ENCODE results near the gene PDIK1L. TPM values are rescaled to one million over a fixed set of nuclear protein-coding genes. Genes with fewer than 3 reads are reported as not detected.

Gene PDIK1L
- total RNA-seq, 1 donor from 2014 or later, result 11.4 TPM

DNA sequence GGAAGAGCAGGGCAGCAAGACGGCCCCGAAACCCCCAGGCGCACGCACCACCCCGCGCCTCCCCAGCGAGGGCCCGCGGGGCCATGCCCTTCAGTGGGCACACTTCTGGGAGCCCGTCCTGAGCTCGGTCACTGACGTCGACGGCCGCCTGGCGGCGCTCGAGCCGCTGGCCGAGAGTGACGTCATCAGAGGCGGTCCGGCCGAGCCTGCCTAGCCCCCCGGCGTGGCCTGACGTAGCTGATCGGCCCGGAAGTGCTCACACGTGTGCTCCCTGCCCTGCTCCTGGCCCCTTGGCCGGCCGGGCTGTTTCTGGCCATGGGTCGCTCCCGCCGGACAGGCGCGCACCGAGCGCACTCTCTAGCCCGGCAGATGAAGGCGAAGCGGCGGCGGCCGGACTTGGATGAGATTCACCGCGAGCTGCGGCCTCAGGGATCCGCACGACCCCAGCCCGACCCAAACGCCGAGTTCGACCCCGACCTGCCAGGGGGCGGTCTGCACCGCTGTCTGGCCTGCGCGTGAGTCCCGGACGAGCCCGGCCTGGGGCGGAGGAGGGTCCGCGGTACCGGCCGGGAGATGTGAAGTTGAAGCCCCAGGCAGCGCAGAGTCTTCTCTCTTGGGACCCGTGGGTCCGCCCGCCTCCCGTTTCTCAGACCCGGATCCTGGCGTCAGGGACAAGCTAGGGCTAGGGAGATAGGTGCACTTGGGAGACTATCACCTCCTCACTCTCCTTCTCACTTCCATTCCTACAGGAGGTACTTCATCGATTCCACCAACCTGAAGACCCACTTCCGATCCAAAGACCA is 58.2 kb downstream of the PDIK1L start, which contains the start of gene ZNF593:
ZNF593 (plus strand) TSS at position 240 of the 803 bp plus-strand sequence; CDS start at position 316, 76 bp downstream.
- Histone ChIP-seq H3K27ac (peak within 1 kb of the TSS; percentile 86), H3K27me3 (no peaks in the 10 kb centered on the region), H3K36me3 (no peaks in the 10 kb centered on the region), H3K4me1 (peaks cover 8% of the 10 kb centered on the region), H3K4me3 (peak within 1 kb of the TSS; percentile 91), H3K9me3 (no peaks in the 10 kb centered on the region)
- ATAC-seq, result peak; percentile 97
- DNase-seq, result peak; percentile 97
- TF ChIP-seq, protein P1, sequence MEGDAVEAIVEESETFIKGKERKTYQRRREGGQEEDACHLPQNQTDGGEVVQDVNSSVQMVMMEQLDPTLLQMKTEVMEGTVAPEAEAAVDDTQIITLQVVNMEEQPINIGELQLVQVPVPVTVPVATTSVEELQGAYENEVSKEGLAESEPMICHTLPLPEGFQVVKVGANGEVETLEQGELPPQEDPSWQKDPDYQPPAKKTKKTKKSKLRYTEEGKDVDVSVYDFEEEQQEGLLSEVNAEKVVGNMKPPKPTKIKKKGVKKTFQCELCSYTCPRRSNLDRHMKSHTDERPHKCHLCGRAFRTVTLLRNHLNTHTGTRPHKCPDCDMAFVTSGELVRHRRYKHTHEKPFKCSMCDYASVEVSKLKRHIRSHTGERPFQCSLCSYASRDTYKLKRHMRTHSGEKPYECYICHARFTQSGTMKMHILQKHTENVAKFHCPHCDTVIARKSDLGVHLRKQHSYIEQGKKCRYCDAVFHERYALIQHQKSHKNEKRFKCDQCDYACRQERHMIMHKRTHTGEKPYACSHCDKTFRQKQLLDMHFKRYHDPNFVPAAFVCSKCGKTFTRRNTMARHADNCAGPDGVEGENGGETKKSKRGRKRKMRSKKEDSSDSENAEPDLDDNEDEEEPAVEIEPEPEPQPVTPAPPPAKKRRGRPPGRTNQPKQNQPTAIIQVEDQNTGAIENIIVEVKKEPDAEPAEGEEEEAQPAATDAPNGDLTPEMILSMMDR (IDR thresholded peaks at IDR 0.05), result peak; percentile 84
- intact Hi-C loops (cut with DNase I), result no loop called here

DNA sequence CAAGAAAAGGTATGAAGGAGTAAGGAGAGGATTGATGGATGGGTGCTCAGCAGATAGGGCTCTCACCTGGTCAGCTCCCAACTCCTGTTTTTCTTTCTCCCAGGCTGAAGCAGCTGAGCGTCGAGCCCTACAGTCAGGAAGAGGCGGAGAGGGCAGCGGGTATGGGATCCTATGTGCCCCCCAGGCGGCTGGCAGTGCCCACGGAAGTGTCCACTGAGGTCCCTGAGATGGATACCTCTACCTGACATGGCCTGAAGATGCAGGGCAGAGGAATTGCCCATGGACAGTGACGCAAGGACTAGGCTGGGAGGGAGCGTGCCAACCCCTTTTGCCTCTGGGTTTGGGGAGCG is 58.8 kb downstream of the PDIK1L start:
- Histone ChIP-seq H3K36me3 (no peaks in the 10 kb centered on the region), H3K27me3 (no peaks in the 10 kb centered on the region), H3K4me3 (peak overlapping the region; percentile 91), H3K9me3 (no peaks in the 10 kb centered on the region), H3K27ac (peak overlapping the region; percentile 86), H3K4me1 (peaks cover 8% of the 10 kb centered on the region)
- DNase-seq (no peak), ATAC-seq (no peak)
- intact Hi-C loops (cut with DNase I), result no loop called here
- TF ChIP-seq, protein P1 (IDR thresholded peaks at IDR 0.05), result no peak

DNA sequence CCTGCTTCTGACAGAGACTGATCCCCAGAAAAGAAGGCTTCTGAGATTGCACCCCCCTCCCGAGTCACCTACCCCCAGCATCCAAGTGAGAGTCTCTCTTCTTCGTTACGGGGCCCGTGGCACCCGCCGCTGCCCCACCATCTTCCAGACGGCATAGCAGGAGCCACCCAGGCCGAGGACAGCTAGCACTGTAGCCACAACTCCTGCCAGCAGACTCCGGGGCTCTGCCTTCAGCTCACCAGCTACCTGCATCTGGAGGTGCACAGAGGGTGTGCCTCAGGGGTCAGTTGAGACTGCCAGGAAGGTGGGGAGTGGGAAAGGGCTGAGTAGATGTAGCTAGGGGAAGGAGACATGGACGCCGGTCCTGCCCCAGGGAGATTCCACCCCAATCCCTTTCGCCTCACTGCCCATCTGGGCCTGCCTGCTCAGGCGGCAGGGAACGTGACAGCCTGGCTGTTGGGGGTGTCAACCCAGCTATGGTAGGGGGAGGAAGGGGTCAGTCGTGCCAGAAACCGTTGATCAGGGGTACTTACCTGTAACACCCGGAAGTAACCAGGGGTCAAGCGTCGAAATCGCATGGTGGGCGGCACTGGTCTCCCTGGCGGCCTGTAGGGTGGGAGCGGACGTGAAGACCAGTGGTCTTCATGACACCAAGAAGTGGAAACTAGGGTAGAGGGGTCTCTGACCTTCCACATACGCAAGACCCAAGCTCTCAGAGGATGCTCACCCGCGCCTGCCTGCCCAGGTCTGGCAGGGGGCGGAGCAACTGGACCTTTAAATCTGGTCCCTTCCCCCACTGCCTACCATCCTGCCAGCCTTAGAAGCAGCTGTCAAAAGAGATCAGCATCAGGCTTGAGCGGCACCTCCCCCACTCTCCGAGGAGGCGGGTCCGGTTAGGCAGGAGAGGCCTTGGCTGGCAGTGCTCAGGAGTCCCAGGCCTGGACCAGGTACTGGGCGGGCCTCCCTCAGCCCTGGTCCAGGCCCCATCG is 59.8 kb downstream of the PDIK1L start, which contains the start of gene ZNF593OS:
ZNF593OS (minus strand) TSS at position 749 of the 989 bp plus-strand sequence; CDS start at position 578, 171 bp downstream.
- Histone ChIP-seq H3K9me3 (no peaks in the 10 kb centered on the region), H3K36me3 (no peaks in the 10 kb centered on the region), H3K4me3 (peak within 1 kb of the TSS; percentile 91), H3K4me1 (peaks cover 8% of the 10 kb centered on the region), H3K27me3 (no peaks in the 10 kb centered on the region), H3K27ac (no peak within 1 kb of the TSS)
- DNase-seq (no peak), ATAC-seq (no peak)
- TF ChIP-seq, protein P1 (IDR thresholded peaks at IDR 0.05), result no peak
- intact Hi-C loops (cut with DNase I), result no loop called here

Other genes starting within 250 kb of the PDIK1L start
- 10.8 TPM for gene PAQR7, start 236.1 kb upstream of the PDIK1L start, total RNA-seq
- 42.5 TPM for gene STMN1, start 205.4 kb upstream of the PDIK1L start, total RNA-seq
- 22.6 TPM for gene PAFAH2, start 113.8 kb upstream of the PDIK1L start, total RNA-seq
- gene EXTL1, start 90.0 kb upstream of the PDIK1L start, total RNA-seq, result 0.49 TPM
- gene SLC30A2, start 65.7 kb upstream of the PDIK1L start, total RNA-seq, result not detected
- gene TRIM63, start 44.2 kb upstream of the PDIK1L start, total RNA-seq, result 0.46 TPM
- gene FAM110D, start 47.3 kb downstream of the PDIK1L start, total RNA-seq, result 6.9 TPM
- not detected for gene C1orf232, start 57.1 kb downstream of the PDIK1L start, total RNA-seq
- gene ZNF593, start 58.1 kb downstream of the PDIK1L start, total RNA-seq, result 22.6 TPM
- not detected for gene ZNF593OS, start 60.0 kb downstream of the PDIK1L start, total RNA-seq
- 21.6 TPM for gene CNKSR1, start 65.7 kb downstream of the PDIK1L start, total RNA-seq
- not detected for gene CATSPER4, start 78.8 kb downstream of the PDIK1L start, total RNA-seq
- 10.3 TPM for gene CEP85, start 122.4 kb downstream of the PDIK1L start, total RNA-seq
- 169 TPM for gene SH3BGRL3, start 168.3 kb downstream of the PDIK1L start, total RNA-seq
- gene UBXN11, start 194.8 kb downstream of the PDIK1L start, total RNA-seq, result 37.0 TPM
- gene CD52, start 206.1 kb downstream of the PDIK1L start, total RNA-seq, result 348 TPM
- 6.9 TPM for gene CRYBG2, start 242.3 kb downstream of the PDIK1L start, total RNA-seq